Osteoblast (primary cell): ENCODE results near the gene MLPH. TPM values are rescaled to one million over a fixed set of nuclear protein-coding genes. Genes with fewer than 3 reads are reported as not detected.
A peak's percentile ranks its signal among the peaks of the same experiment; 100 is the strongest.

ENCODE experiments used
- DNase-seq: peaks from one replicate; pipeline ENCODE4 v3.0.0; 2011; ENCODE audit warnings: low spot score, mixed read lengths; ENCODE audit not compliant: insufficient read length; ENCODE audit errors: missing footprints
- H2AFZ ChIP-seq: 2 replicates; pipeline ENCODE4 v1.6.0; 2011; ENCODE audit warnings: mild to moderate bottlenecking, low read length
- H3K27ac ChIP-seq: 2 replicates; pipeline ENCODE4 v1.5.1; 2011; ENCODE audit warnings: mild to moderate bottlenecking, low read depth, low read length, moderate library complexity
- H3K27me3 ChIP-seq: 2 replicates; pipeline ENCODE4 v1.6.0; 2012; ENCODE audit warnings: mild to moderate bottlenecking, control low read depth, inconsistent platforms, low read length, moderate library complexity; ENCODE audit not compliant: insufficient read depth
- H3K36me3 ChIP-seq: 2 replicates; pipeline ENCODE4 v1.5.1; 2011; ENCODE audit warnings: mild to moderate bottlenecking, low read length, control low read depth, moderate library complexity; ENCODE audit not compliant: insufficient read depth
- H3K4me1 ChIP-seq: 2 replicates; pipeline ENCODE4 v1.5.1; 2011; ENCODE audit warnings: mild to moderate bottlenecking, low read length, control low read depth, moderate library complexity; ENCODE audit not compliant: insufficient read depth
- H3K4me2 ChIP-seq: 2 replicates; pipeline ENCODE4 v1.6.0; 2011; ENCODE audit warnings: mild to moderate bottlenecking, low read length; ENCODE audit not compliant: insufficient read depth
- H3K4me3 ChIP-seq: fragments of 200-600 bp; sonication (generic); 3 replicates; pipeline ENCODE4 v1.5.1; 2012; ENCODE audit warnings: mild to moderate bottlenecking, low read length, inconsistent platforms; ENCODE audit not compliant: insufficient read depth
- H3K79me2 ChIP-seq: 2 replicates; pipeline ENCODE4 v1.6.0; 2012; ENCODE audit warnings: mild to moderate bottlenecking, low read length, control low read depth, inconsistent platforms; ENCODE audit not compliant: insufficient read depth
- H3K9me3 ChIP-seq: 2 replicates; pipeline ENCODE4 v1.5.1; 2011; ENCODE audit warnings: low read depth, low read length, control low read depth
- H4K20me1 ChIP-seq: 2 replicates; pipeline ENCODE4 v1.6.0; 2012; ENCODE audit warnings: mild to moderate bottlenecking, low read length, control low read depth; ENCODE audit not compliant: insufficient read depth
- total RNA-seq: library from RNA; depleted of rRNA; stranded (reverse); fragments of >200 nt; gene quantifications from 2 replicates; pipeline ENCODE4 v1.2.3, GENCODE V29; 2012
- TF ChIP-seq, protein P1 (sequence below): IDR thresholded peaks from 2 replicates; pipeline ENCODE4 v1.5.1; 2011; ENCODE audit warnings: mild to moderate bottlenecking, low read depth, low read length, moderate library complexity; ENCODE audit errors: extremely low read depth

Gene MLPH
- total RNA-seq, 1 donor, result 25.7 TPM

DNA sequence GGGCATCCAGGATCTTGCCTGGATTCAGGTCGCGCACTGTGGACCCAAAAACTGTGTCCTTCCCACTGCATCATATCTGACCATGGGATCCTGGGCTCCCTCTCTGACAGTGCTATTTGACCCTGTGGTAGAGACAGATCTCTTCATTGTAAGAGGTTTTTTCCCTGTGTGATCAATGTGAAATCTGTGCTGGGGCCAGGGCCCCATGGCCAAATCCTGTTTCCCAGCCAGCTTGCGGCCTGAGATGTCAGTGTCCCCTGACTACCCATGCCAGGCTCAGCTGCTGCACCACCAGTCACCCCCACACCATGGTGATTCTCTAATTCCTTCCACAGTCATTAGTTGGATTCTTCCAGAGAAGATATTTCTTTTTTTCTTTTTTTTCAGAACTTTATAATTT, 82.8 kb downstream of the MLPH start:
- H2AFZ ChIP-seq, result no peak overlapping the region
- H3K79me2 ChIP-seq, result no peaks in the 10 kb centered on the region
- no peaks in the 10 kb centered on the region for H3K36me3 ChIP-seq
- peaks cover 4% of the 10 kb centered on the region for H3K4me1 ChIP-seq
- H3K27ac ChIP-seq, result no peak overlapping the region
- H4K20me1 ChIP-seq, result no peaks in the 10 kb centered on the region
- TF ChIP-seq, protein P1, sequence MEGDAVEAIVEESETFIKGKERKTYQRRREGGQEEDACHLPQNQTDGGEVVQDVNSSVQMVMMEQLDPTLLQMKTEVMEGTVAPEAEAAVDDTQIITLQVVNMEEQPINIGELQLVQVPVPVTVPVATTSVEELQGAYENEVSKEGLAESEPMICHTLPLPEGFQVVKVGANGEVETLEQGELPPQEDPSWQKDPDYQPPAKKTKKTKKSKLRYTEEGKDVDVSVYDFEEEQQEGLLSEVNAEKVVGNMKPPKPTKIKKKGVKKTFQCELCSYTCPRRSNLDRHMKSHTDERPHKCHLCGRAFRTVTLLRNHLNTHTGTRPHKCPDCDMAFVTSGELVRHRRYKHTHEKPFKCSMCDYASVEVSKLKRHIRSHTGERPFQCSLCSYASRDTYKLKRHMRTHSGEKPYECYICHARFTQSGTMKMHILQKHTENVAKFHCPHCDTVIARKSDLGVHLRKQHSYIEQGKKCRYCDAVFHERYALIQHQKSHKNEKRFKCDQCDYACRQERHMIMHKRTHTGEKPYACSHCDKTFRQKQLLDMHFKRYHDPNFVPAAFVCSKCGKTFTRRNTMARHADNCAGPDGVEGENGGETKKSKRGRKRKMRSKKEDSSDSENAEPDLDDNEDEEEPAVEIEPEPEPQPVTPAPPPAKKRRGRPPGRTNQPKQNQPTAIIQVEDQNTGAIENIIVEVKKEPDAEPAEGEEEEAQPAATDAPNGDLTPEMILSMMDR, result no peak
- no peak overlapping the region for H3K4me2 ChIP-seq
- peak; percentile 76 for DNase-seq
- no peaks in the 10 kb centered on the region for H3K9me3 ChIP-seq
- H3K4me3 ChIP-seq, result no peak overlapping the region
- no peaks in the 10 kb centered on the region for H3K27me3 ChIP-seq

DNA sequence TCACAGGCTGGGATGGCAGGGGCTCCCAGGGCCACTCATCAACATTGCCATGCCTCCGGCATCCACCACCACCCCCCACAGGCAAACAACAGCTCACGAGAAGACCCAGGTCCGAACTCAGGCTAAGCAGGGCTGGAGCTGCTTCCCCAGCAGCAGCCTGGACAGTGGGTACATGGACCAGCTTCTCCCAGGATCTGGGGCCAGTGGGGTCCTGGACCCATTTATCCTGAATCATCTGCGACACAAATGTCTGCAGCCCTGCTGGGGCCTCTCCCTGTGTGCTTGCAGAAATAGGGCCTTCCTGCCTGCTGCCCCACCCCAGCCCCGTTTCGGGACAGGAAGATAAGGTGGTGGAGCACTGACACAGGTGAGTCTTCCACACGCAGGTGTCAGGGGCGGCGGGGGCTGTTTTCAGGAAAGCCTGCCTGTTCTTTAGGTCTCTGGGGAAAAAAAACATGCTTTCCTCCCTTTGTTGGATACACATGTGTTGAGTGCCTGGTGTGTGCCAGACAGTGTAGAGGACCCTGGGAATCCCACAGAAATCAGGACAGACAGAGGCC, 83.8 kb downstream of the MLPH start:
- peaks cover 4% of the 10 kb centered on the region for H3K4me1 ChIP-seq

DNA sequence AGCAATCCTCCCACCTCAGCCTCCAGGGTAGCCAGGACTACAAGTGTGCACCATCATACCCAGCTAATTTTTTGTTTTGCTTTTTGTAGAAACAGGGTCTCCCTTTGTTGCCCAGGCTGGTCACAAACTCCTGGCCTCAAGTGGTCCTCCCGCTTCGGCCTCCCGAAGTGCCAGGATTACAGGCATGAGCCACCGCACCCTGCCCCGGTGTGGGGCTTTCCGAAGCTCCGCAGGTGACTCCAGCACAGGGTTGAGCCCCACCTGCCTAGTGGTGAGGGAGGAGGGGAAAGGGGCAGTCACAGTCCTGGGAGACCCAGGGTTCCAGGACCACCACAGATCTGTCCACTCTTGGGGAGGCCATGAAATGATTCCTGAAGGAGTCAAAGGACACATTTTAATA, 84.5 kb downstream of the MLPH start:
- TF ChIP-seq, protein P1, result no peak
- Histone ChIP-seq H2AFZ (peak overlapping the region; percentile 58), H3K27ac (no peak overlapping the region), H3K4me3 (no peak overlapping the region), H3K4me2 (peak overlapping the region; percentile 75), H3K27me3 (no peaks in the 10 kb centered on the region), H3K9me3 (no peaks in the 10 kb centered on the region), H4K20me1 (no peaks in the 10 kb centered on the region), H3K36me3 (no peaks in the 10 kb centered on the region), H3K4me1 (peaks cover 4% of the 10 kb centered on the region), H3K79me2 (no peaks in the 10 kb centered on the region)
- no peak for DNase-seq

More for the DNA sequence above, 83.8 kb downstream of the MLPH start:
- no peak overlapping the region for H3K4me3 ChIP-seq
- H4K20me1 ChIP-seq, result no peaks in the 10 kb centered on the region
- no peak overlapping the region for H3K4me2 ChIP-seq
- H2AFZ ChIP-seq, result no peak overlapping the region
- no peaks in the 10 kb centered on the region for H3K27me3 ChIP-seq
- no peak overlapping the region for H3K27ac ChIP-seq
- no peaks in the 10 kb centered on the region for H3K9me3 ChIP-seq
- no peaks in the 10 kb centered on the region for H3K79me2 ChIP-seq
- no peaks in the 10 kb centered on the region for H3K36me3 ChIP-seq
- TF ChIP-seq, protein P1, result no peak
- DNase-seq, result peak; percentile 62

DNA sequence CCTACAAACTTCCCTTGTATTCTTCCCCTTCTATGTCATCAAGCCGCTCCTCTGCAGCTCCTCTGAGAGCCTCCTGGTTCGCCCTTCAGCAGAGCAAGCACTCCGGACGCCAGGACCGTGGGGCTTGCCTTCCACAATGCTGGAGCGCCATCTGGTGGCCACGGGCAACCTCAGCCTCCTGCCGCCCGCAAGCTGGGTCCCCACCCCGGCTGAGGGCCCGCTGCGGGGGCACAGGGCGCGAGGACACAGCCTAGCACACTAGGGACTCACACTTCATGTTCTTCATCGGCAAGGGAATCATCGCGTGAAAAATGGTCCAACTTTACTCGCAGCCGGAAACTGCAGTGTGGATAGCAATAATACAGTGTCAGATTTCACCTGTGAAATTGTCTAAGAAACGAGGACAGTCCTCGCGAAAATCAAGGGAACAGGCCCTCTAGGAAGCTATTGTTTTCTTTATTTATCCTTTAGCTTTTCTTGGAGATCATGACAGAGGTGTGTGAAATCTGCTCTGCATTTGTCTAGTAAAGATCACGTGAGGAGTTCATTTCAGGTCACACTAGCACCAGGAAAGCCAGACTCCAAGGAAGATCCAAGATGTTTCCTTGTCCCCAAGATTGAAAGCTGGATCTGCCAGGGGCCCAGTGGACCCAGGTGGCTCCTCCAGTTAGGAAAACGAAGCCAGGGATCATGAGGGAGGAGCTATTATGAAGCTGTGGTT, 85.1 kb downstream of the MLPH start:
- Histone ChIP-seq H3K4me3 (peak overlapping the region; percentile 58), H3K9me3 (no peaks in the 10 kb centered on the region), H3K27me3 (no peaks in the 10 kb centered on the region), H3K4me1 (peaks cover 4% of the 10 kb centered on the region), H3K36me3 (no peaks in the 10 kb centered on the region), H3K27ac (no peak overlapping the region), H4K20me1 (no peaks in the 10 kb centered on the region), H3K4me2 (peak overlapping the region; percentile 75), H2AFZ (peak overlapping the region; percentile 80), H3K79me2 (no peaks in the 10 kb centered on the region)
- TF ChIP-seq, protein P1, result peak; percentile 91
- peak; percentile 100 for DNase-seq
